ENCODE results near the gene KIF16B. TPM values are rescaled to one million over a fixed set of nuclear protein-coding genes. Genes with fewer than 3 reads are reported as not detected.

Gene KIF16B
- total RNA-seq, 1 donor from 2014 or later, result 9.4 TPM

DNA sequence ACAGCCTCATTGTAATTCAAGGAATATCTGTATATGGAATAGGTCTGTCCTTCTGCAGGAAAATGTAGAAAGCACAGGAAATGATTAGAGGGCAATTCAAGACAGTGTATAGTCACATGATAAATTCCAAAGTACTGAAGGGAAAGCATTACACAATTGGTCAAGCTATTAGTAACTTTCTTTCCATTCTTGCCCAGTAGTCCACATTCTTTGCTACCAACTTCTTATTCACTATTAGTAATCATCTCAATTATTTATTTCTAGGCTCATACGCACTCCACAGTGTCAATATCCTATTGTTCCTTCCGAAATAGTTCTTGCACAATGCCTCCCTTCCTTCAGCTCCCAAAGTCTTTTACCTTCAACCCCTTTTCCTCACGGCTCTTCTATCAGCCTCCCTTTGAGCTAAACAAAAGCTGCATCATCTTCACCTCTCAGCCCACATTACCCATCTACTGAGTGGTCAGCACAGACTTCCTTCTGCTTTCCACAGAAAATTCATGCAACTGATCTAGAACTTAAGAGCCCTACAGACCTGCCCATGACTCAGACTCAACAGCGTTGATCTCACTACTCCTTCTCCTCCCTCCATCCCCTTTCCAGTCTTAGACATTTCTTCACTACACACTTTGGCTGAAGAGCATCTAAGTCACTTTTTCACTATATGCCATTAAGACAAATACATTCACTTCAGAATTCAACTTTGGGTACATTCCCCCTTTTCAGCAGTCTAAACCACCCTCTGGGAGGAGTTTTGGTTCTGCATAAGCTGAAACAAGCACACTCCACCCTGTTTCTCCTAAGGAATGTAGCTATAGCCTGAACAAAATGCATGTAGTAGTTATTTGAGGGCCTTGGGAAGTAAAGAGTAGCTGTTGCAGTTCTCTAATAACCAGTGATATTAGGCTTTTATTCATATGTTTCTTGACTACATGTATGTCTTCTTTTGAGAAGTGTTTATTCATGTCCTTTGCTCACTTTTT lies 157.9 kb downstream of the KIF16B start:
- Mint-ChIP-seq H3K4me1 (no peaks in the 10 kb centered on the region), H3K4me3 (no peak overlapping the region), H3K9me3 (peaks cover 8% of the 10 kb centered on the region), H3K27me3 (ENCODE audit: low read depth) (no peaks in the 10 kb centered on the region), H3K36me3 (ENCODE audit: low read depth) (peaks cover 38% of the 10 kb centered on the region), H3K27ac (ENCODE audit: unreplicated experiment) (no peak overlapping the region)
- TF ChIP-seq, protein P1, sequence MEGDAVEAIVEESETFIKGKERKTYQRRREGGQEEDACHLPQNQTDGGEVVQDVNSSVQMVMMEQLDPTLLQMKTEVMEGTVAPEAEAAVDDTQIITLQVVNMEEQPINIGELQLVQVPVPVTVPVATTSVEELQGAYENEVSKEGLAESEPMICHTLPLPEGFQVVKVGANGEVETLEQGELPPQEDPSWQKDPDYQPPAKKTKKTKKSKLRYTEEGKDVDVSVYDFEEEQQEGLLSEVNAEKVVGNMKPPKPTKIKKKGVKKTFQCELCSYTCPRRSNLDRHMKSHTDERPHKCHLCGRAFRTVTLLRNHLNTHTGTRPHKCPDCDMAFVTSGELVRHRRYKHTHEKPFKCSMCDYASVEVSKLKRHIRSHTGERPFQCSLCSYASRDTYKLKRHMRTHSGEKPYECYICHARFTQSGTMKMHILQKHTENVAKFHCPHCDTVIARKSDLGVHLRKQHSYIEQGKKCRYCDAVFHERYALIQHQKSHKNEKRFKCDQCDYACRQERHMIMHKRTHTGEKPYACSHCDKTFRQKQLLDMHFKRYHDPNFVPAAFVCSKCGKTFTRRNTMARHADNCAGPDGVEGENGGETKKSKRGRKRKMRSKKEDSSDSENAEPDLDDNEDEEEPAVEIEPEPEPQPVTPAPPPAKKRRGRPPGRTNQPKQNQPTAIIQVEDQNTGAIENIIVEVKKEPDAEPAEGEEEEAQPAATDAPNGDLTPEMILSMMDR (conservative IDR thresholded peaks at IDR 0.05), result no peak
- DNase-seq (ENCODE audit: low read depth, low spot score), result no peak

DNA sequence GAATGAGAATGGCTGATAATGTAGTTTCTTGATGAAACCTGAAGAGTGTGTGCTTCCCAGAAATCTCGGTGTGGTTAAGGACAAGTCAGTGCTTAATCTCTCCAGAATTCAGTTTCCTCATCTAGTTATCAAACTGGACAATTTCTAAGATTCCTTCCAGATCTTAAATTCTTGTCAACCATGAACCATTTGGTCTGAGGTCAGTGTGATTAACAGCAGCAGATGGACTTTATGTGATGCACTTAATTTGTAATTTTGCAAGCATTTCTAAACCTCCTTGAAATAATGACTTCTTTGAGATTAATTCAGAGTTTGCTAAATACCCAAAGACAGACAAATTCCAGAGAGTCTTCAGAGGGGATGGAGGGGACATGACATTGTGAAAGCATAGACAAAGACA lies 160.3 kb downstream of the KIF16B start:
- DNase-seq (ENCODE audit: low read depth, low spot score), result no peak
- TF ChIP-seq, protein P1 (conservative IDR thresholded peaks at IDR 0.05), result no peak
- H3K4me3 Mint-ChIP-seq, result no peak overlapping the region
- peaks cover 34% of the 10 kb centered on the region for H3K36me3 Mint-ChIP-seq (ENCODE audit: low read depth)
- H3K27ac Mint-ChIP-seq (ENCODE audit: unreplicated experiment), result no peak overlapping the region
- no peaks in the 10 kb centered on the region for H3K4me1 Mint-ChIP-seq
- H3K9me3 Mint-ChIP-seq, result peaks cover 13% of the 10 kb centered on the region
- H3K27me3 Mint-ChIP-seq (ENCODE audit: low read depth), result no peaks in the 10 kb centered on the region

DNA sequence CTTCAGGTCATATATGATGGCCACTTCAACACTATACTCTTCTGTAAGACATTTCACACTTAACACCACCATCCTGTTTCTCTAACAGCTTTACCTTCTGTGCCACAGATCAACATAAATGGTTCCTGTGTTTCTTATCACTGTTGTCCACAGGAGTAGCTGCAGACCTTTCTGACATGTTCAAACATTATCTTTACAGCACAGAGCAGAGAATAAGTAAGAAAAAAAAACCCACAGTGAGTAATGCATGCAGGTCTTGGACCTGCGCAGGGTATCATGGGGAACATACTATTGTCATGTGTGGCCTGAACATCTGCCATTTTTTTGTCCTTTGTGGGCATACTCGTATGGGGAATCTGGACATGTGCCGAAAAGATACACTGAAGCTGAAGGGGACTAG lies 161.9 kb downstream of the KIF16B start:
- Mint-ChIP-seq H3K27me3 (ENCODE audit: low read depth) (no peaks in the 10 kb centered on the region), H3K4me3 (no peak overlapping the region), H3K4me1 (no peaks in the 10 kb centered on the region), H3K27ac (ENCODE audit: unreplicated experiment) (no peak overlapping the region), H3K9me3 (peaks cover 13% of the 10 kb centered on the region), H3K36me3 (ENCODE audit: low read depth) (peaks cover 36% of the 10 kb centered on the region)
- no peak for DNase-seq (ENCODE audit: low read depth, low spot score)
- TF ChIP-seq, protein P1 (conservative IDR thresholded peaks at IDR 0.05), result no peak

DNA sequence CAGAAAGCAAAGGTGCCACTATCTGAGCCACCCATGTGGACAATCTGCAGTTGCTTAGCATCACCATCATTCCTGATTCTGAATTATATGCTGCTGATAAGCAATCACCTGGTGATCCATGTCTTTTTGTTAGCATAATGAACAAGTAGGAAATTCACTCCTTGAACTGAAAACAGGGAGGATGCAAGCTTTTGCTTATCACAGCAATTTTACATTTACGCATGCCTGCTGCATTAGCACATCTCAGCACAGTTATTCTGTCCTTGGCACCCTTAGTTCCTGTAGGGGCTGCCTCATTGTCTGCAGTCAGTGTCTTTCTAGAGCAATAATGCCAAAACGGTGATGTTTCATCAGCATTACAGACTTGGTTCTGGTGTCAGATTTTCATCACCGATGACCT lies 162.6 kb downstream of the KIF16B start:
- DNase-seq (ENCODE audit: low read depth, low spot score), result no peak
- Mint-ChIP-seq H3K4me3 (no peak overlapping the region), H3K4me1 (no peaks in the 10 kb centered on the region), H3K27ac (ENCODE audit: unreplicated experiment) (no peak overlapping the region), H3K9me3 (peaks cover 13% of the 10 kb centered on the region), H3K36me3 (ENCODE audit: low read depth) (peaks cover 37% of the 10 kb centered on the region), H3K27me3 (ENCODE audit: low read depth) (no peaks in the 10 kb centered on the region)
- TF ChIP-seq, protein P1 (conservative IDR thresholded peaks at IDR 0.05), result no peak

DNA sequence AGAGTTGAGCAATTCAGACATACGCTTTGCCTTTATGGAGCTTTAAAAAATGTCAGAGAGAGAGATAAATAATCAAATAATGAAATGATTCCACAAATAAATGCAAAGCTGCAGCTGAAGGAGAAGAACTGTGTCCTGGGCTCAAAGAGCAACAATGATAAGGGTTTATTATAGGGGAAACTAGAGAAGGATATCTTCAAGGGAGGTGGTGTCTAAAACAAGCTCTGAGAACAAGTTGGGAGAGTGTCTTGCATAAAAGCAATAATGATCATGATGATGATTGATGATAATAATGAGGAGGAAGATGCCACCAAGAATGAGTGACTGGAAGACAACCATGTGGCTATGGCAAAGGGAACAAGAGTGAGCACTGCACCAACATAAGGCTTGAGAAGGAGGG lies 164.3 kb downstream of the KIF16B start:
- Mint-ChIP-seq H3K27ac (ENCODE audit: unreplicated experiment) (no peak overlapping the region), H3K36me3 (ENCODE audit: low read depth) (peaks cover 34% of the 10 kb centered on the region), H3K4me3 (no peak overlapping the region), H3K4me1 (no peaks in the 10 kb centered on the region), H3K27me3 (ENCODE audit: low read depth) (no peaks in the 10 kb centered on the region), H3K9me3 (peaks cover 13% of the 10 kb centered on the region)
- TF ChIP-seq, protein P1 (conservative IDR thresholded peaks at IDR 0.05), result no peak
- DNase-seq (ENCODE audit: low read depth, low spot score), result no peak
